ENCODE results near the gene OPRD1.
A peak's percentile ranks its signal among the peaks of the same experiment; 100 is the strongest.

OPRD1 gene

DNA sequence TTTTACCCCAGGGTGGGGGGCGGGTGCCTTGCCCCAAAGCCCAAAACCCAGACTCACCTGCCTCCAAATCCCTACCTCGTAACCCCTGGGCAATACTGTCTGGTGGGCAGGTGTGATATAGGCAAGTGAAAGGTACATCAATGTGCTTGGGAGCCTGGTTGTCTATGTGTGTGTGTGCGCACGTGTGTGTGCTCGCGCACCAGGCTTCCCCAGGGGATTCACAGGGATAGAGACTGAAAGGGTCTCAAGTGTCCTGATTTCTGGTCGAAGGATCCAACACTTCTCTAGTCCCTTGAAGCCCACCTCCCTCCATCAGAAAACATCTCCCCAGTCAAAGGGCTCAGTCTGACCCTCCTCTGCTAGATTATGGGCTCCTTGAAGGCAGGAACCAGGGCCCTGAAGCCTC, 73.5 kb downstream of the OPRD1 start:
- DNase-seq (ENCODE audit: low read depth in 2 of 2) = no peak

DNA sequence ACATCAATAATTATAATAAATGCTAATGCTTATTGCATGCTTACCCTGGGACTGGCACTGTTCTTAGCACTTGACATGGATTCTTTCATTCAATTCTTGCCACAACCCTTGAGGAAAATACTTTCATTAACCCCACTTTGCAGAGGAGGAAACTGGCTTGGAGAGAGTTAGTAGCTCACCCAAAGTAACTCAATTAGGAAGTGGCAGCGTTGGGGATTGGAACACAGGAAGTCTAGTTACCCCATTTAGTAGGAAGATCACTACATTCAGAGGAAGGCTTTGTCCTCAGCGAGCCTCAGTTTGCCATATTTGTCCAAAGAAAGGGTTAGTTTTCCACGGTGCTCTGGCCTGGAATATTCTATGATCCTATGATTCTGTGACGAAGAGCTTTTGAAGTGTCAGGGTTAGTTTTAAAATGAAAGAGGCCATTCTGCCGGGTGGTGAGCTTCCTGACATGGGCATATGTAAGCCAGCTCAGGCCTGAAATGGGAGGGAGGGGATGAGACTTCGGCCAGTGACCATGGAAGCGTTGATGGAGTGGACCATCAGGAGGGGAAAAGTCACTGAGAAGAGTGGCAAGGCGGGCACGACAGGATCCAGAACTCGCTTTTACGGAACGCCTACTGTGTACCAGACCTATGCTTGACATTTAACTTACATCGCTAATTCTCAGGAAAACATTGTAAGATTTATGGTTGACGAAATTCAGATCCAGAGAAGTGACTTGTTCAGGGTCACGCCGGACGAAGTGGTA, 74.2 kb downstream of the OPRD1 start:
- no peak for DNase-seq (ENCODE audit: low read depth in 2 of 2)

DNA sequence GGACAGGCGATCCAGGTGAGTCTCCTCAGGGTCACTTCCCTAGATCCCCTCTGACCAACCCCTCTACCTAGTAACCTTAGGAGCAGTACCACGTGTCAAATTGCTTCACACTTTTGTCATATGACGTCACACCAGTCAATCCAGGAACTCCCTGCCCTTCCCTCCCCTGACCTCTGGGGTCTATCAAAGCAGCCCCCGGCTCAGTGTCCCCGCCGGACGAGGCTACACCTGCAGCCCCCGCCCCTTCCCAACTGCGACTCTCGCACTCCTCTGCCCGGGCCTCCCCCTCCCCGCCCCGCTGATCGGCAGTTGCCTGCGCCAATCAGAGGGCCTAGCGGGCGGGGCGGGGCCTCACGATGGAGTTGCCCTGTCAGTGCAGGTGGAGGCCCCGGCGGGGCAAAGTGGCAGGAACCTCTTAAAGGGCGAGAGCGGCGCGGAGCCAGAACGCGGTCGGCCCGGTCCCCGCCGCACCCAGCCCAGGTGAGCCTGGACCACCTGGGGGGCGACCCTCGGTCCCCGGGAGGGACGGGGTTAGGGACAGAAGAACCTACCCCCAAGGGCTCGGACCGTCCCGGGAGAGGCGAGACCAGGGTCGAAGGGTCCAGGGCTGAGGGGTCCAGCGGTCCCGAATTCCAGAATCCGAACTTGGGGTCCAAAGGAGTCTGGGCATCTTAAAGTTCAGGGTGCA, 74.9 kb downstream of the OPRD1 start:
- DNase-seq (ENCODE audit: low read depth in 2 of 2) = peak; percentile 77 to 84

DNA sequence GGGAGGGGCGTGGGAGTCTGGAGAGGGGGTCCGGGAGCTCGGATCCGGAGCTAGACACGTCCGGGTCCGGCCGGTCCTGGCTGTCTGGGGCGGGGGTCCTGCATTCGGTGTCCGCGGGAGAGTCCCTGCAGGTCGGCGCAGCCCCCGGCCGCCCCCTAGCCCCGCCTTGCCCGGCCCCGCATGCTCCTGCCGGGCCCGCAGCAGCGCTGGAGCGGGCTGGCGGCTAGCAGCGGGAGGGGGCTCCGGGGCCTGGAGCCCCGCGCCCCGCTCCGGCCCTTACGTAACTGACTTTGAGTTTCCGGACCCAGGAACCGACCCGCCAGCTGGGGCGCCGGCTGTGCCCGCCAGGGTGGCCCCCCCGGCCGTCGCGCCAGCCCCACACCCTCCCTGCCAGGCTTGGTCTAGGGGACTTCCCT, 75.5 kb downstream of the OPRD1 start:
- DNase-seq (ENCODE audit: low read depth in 2 of 2) = no peak

DNA sequence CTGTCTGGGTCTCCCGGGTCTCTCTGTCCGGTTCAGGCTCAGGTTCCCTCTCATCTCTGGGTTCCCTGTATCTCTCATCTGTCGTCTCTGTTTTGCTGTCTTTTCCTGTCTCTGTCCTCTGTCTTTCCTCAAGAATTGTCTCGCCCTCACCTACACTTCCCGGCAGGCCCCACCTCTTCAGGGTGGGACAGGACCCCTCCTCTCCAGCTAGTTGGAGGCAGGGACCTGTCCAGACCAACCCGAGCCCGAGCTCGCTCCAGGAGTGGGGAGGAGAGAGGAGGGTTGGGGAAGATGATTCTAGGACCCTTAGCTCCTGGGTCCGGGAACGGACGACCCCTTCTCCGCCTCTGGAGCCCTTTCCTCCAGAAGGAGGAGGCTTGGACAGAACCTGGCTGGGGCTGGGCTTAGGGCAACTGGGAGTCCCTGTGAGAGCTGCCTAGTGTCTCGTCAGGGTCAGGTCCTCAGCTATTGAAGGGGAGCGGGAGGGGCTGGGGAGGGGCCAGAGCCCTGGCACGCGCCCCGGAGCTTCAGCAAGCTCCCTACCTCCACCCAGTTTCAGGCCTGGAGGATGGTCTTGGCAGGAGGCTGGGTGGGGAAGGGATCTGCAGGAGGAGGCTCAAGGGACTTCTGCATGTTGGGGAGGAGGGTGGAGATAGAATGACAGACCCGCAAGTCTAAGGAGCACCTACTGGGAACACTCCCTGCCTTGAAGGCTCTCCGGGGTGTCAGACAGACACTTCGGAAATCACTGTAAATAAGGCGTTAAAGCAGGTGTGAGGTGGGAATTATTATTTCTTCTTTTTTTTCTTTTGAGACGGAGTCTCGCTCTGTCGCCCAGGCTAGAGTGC, 76.1 kb downstream of the OPRD1 start:
- DNase-seq (ENCODE audit: low read depth in 2 of 2) = no peak

DNA sequence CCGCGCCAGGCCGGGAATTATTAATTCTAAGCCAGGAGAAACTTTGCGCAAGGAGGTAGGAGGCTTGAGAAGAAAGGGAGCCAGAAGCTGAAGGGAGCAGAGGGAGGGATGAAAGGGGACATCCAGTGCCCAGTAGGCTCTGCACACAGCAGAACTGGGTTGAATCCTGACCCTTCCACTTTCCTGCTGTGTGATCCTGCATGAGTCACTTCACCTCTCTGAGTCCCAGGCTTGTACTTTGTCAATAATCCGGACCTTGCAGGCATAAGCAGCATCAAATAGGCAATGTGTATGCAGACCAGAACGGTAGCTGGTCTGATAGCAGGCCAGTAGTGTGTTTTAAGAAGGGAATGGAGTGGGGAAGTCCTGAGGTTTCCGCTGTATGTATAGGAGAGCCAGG, 76.9 kb downstream of the OPRD1 start:
- no peak for DNase-seq (ENCODE audit: low read depth in 2 of 2)

DNA sequence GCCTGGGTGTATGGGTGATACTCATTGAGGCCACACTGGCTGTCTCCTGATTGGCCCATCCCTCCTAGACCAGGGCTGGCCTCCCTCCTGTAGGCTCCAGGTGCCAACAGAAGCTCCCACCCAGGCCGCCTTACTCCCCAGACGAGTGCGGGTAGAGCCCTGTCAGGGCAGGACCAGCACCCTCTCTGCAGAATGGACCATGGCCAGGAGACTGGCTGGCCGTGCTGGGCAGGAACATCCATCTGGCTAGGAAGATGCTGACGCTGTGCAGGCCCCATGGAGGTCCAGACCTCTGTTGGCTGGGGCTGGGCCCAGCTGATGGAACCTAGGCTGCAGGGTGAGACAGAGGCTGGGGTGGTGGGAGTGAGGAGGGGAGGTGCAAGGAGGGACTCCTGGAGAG, 77.4 kb downstream of the OPRD1 start:
- no peak for DNase-seq (ENCODE audit: low read depth in 2 of 2)

DNA sequence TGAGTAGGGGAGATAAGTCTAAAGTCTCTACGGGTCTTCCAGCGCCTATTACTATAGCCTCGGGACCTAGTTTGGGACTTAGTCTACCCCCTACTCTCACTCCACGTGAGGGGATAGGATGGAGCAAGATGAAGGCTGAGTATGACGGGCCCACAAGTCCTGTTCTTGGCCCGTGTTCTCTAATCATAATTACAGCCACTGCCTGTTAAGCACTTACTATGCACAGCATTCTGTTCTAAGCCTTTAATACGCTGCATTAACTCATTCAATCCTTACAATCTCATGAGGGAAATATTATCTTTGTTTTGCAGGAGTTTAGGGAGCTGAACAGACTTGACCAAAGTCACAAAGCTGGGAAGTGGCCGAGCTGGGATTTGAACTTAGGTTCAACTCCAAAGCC, 78.5 kb downstream of the OPRD1 start:
- DNase-seq (ENCODE audit: low read depth in 2 of 2) = no peak

DNA sequence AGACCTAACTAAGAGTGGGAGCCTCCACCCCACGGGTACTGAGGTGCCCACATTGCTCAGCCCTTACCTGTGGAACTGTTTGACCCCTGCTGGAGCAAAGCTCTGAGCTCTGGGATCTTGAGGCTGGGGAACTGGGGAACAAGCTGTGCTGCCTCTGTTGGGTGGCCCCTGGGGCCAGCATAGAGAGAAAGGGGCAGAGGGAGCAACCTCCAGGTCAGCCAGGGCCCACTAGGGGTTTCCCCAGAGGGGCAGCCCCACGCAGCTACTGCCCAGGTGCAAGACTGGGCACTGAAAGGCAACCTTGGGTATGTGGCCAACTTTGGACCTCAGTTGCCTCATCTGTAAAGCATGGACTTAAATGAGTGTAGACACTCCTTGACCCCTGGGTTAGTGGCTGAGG, 78.9 kb downstream of the OPRD1 start:
- no peak for DNase-seq (ENCODE audit: low read depth in 2 of 2)

DNA sequence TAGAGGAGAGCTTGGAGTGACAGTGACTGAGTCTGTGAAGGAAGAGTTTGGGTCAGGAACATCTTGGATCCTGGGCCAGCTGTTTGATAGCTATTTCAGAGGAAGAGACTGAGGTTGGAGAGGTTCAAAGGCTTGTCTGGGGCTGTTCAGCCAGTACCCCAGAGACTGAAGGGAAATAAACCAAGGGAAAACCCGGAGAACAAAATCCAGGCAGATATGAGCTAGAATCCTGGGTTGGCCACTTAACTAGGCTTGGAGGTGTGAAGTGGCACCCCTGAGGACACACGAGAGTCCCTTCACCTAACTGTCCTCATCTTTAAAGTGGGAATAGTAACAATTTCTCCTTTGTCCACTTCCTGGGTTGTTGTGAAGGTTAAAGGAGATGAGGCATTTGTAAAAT, 79.3 kb downstream of the OPRD1 start:
- no peak for DNase-seq (ENCODE audit: low read depth in 2 of 2)

DNA sequence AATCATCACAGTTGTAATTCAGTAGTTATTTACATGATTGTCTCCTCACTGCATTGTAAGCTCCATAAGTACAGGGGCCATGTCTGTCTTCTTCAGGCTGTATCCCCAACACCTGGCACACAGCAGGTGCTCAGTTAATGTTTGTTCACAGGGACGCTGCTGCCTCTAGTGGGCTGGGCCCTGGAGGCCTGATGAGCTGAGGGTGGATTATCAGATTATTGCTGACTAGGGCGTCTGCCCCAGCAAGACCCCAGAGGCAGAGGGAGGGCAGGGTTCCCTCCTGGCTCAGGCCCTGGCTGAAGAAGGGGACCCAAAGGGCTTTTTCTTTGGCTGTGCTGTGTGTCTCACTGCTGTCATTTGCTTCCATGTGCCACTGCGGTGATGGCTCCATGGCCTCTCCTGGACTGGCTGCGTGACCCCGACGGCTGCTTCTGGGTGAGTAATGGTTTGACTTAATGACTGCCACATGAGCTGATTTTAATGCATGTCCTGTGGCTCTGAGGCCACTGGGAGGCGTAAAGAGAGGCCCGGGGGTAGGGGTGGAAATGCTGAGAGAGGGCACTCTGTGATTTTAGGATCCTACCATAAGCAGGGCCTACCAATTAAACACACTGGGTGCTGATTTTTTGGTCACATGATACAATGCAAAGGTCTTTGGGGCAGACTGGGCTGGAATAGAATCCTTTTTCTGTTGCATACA, 81.6 kb downstream of the OPRD1 start:
- DNase-seq (ENCODE audit: low read depth in 2 of 2) = no peak

DNA sequence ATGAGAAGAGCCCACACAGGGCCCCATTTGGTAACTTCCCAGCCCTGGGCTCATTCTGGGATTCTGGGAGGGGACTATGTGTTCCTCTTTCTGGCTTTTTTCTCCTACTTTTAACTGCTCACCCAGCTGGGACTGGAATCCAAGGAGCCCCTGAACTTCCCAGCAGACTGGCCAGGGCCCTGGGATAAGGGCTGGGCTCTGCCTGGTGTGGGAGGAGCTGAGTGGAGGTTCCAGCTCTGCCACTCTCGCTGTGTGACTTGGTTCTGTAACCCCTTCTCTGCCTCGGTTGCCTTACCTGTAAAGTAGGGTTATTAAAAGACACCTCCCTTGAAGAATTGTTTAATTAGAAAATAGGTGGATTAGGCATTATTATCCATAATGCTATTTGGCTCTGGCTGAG, 82.8 kb downstream of the OPRD1 start:
- DNase-seq (ENCODE audit: low read depth in 2 of 2) = no peak

DNA sequence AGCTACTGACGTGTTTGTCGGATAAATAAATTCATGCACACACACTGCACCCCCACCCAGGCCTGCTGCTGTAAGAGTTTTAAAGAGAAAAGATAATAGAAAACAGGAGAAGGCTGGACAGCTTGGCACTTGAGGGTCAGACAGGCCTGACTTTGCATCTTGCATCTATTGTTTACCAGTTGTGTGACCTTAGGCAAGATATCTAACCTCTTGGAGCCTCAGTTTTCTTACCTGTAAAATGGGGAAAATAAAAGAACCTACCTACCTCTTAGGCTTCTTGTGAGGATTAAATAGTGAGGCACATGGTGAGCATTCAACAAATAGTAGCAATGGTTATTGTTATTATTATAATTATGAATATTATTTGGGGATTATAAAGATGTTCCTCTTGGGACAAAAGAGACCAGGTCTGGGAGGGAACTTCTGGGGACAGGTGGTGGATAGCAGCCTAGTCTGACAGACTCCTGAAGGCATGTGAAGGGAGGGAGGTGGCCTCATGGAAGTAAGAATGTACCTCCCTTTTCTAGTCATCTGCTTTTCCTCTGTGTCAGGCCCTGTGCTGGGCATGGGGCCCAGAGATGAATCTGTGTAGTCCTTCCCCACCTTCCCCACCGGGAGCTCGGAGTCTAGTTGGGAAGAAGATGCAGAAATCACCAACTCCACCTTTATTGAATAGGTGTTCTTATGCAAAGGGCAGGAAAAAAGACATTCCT, 84.1 kb downstream of the OPRD1 start:
- no peak for DNase-seq (ENCODE audit: low read depth in 2 of 2)

DNA sequence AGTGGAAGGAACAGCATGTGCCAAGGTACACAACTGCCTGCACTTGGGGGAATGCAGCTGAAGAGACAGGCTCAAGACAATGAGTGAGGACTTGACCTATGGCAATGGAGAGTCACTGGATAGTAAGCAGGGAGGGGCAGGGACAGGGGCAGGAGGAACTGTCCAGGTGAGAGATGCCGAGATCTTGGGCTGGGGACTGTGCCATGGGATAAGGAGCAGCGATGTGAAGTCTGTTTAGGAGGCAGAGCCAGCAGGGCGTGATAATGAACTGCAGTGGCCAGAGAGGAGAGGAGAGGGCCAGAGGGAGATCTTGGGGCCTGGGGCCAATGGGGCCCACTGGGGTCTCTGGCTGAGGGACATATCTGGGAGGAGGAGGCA, 84.6 kb downstream of the OPRD1 start:
- no peak for DNase-seq (ENCODE audit: low read depth in 2 of 2)

DNA sequence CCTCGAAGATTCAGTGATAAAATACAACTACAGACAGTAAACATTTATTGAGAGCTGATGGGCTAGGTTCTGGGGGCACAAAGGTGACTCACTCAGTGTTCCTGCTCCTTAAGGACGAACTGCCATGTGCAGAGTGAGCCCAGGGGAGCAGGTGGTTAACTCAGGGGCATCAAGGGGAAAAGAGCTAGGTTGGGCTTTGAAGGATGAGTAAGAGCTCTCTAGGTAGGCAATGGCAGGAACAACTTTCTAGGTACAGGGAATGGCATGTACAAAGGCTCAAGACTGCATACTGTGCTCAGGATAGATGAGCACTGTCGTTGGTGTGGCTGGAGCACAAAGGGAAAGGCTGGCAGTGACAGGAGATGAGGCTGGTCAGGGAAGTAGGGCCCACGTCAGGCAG, 85.8 kb downstream of the OPRD1 start:
- DNase-seq (ENCODE audit: low read depth in 2 of 2) = no peak

DNA sequence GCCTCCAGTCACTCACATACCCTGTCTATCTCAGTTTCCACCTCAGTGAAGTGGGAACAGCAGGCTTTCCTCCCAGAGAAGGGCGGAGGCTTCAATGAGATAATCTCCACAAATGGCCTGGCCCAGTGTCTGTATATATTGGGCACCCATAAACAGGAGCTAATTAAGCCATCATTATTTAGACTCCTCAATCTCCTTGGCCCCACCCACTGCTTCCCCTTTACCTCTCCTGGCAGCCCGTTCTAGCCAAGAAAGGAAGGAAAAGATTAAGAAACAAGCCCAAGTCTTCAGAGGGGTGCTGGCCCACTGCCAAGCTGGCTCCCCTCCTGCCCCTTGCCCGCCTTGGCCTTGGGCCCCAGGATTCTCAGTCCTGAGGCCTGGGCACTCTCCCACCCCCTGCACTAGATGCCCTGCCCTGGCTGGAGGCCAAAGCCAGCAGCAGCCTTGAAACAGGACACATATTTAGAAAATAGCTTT, 86.5 kb downstream of the OPRD1 start:
- DNase-seq (ENCODE audit: low read depth in 2 of 2) = no peak

DNA sequence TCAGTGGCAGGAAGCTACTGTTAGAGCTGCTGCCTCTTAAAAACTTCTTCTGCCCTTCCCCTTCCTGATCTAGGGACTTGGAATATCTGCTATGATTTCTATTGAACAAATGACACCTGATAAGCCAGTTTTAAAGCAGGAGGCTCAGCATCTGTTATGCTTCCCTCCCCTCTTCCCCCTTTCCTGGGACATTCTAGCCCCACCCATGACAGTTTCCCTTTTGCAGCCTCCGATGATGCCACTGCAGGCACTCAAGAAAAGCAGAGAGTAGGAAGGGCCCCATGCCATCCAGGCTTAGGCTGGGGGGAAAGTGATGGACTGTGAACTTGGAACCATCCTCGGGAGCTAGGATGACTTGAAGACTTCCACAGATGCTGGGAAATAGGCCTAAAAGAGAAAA, 87.3 kb downstream of the OPRD1 start:
- no peak for DNase-seq (ENCODE audit: low read depth in 2 of 2)

DNA sequence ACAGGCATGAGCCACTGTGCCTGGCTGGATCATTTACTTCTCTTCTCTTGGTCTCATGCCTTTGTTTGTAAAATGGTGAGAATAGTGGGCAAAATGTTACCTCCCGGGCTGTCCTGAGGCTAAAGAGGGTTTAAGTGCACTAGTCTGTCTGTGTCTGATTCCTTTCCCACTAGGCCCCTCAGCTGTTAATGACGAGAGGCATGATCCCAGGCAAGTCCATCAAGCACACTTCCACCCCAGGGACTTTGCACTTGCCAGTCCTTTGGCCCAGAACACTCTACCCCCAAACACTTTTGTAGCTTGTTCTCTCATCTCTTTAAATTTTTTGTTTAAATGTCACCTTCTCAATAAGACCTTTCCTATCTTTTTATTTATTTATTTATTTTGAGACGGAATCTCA, 88.6 kb downstream of the OPRD1 start:
- DNase-seq (ENCODE audit: low read depth in 2 of 2) = no peak

DNA sequence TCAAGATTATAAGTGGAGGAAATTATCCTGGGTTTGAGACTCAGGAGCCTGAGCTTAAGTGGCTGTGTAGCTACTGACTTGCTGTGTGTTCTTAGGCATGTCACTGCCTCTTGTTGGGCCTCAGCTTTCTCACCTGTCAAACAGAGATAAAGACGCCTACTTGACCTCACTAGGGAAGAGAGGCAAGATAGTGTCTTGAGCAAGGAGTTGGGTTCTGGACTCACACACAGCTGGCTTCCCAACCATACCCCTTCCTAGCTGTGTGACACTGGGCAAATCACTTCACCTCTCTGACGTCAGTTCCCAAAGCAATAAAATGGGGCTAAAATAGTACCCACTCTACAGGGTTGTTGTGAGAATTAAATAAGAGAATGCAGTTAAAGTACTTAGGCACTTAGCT, 90.8 kb downstream of the OPRD1 start:
- no peak for DNase-seq (ENCODE audit: low read depth in 2 of 2)

DNA sequence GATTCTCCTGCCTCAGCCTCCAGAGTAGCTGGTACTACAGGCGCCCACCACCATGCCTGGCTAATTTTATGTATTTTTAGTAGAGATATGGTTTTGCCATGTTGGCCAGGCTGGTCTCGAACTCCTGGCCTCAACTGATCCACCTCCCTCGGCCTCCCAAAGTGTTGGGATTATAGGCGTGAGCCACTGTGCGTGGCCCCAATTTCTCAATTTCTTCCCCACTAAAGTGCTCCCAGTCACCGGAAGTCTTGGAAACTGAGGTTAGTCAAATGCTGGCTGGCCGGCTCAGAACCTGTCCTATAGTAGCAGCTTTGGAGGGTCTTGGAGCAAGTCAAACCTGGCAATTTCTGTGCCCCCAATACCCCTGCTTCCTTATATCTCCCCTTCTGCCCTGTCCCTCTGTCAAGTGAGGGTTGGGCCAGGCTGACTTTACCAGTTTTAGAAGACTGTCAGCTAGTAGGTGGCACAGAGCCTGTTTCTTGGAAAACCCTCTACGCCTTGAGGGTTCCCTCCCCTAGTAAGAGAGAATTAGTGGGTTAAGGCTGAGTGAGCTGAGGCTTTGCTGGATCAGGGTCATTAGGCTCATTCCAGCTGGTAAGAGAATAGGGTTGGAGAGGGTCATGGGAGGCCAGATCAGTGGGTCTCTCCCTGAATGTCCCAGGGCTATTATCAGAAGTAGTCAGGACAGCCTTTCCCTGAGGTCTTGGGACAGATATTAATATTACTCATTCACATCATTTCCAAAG, 94.1 kb downstream of the OPRD1 start:
- DNase-seq (ENCODE audit: low read depth in 2 of 2) = no peak

DNA sequence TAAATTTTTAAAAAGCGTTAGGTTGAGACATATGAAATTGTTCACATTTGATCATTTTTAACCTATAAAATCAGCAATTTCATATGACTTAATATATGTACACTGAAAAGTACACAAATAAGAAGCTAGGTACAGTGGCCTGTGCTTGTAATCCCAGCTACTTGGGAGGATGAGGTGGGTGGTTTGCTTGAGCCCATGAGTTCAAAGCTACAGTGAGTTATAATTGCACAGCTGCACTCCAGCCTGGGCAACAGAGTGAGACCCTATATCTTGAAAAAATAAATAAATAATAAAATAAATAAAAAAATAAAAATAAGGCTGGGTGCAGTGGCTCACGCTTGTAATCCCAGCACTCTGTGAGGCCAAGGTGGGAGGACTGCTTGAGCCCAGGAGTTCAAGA, 97.2 kb downstream of the OPRD1 start:
- DNase-seq (ENCODE audit: low read depth in 2 of 2) = no peak
